Measurements from ENCODE around the gene IL6ST.
"Not testable (repeated sequence)": the region's sequence is repeated elsewhere in the genome, so short reads cannot be mapped to it uniquely, and the experiment has no call there.

IL6ST gene

DNA sequence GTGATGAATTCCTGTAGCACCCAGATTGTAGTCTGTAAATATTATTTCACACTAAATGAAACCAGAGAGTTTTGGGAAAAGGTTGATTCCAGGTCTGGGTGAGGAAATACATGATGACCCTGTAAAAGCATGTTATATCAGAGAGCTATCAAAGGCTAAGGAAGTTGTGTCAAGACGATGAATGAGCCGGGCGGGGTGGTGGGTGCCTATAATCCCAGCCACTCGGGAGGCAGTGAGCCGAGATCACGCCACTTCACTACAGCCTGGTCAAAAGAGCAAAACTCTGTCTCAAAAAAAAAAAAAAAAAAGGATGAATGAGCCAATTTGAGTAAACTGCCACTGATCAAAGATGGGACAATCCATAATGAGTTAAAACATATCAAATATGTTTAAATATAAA, 29.2 kb downstream of the IL6ST start:
- no peak for DNase-seq (ENCODE audit: low spot score)

DNA sequence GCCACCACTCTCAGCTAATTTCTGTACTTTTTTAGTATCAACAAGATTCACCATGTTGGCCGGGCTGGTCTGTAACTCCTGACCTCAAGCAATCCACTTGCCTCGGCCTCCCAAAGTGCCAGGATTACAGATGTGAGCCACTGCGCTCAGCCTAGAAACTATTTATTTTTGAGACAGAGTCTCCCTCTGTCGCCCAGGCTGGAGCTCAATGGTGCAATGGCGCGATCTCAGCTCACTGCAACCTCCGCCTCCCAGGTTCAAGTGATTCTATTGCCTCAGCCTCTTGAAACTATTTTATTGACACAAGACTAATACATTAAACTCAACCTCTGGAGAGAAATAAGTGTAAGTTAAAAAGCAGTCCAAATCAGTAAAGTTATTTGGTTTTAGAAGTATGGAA, 34.0 kb downstream of the IL6ST start:
- DNase-seq (ENCODE audit: low spot score), result no peak

DNA sequence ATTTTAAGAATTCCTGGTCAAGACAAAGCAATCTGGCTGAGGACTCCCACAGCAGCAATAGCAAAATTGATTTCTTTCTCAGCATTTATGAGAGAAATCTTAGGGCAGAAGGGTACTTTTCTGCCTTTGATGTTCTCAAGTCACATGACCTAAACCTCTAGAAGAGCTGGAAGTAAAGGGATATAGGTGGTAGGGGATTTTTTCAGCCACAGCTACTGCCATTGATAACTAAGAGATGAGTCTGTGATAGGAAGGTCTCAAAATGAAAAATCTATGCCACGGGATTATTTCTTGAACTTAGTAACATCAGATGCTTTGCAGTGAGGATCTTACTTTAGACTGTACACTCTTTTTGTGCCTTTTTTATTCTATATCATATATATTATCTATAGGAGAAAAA, 35.6 kb downstream of the IL6ST start:
- DNase-seq (ENCODE audit: low spot score), result no peak

DNA sequence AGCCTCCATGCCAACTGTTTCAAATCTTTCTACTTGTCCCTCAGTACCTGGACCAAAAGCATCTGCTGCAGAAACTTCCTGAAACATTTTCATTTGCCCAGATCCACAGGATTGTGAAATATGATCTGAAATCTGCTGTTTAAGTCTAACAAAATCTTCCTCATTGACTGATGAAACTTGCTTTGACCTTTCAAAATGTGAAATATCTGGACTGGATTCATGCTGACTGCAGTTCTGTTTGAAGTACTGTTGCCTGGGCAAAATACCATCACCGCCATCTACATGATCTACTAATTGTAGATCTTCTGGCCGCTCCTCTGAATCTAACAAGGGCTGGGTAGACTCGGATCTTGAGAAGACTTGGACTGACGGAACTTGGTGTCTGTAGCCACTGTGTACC, 53.6 kb downstream of the IL6ST start:
- DNase-seq (ENCODE audit: low spot score), result not testable (repeated sequence)

DNA sequence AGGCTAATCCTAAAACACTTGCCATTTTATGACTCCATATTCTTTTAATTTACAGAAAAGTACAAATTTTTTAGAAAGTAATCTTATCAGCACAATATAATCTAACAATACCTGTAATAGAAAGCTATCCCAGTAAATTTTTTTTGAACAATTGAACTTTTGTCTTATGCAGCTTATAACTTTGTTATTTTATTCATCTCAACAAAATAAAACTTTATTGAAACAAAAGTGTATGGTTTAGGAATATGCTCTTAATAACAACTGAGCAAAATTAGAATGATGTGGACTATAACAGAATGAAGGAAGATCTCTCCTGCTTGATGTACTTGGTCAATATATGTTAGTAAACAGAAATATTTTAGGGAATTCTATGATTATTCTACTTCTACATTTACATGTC, 57.2 kb downstream of the IL6ST start:
- not testable (repeated sequence) for DNase-seq (ENCODE audit: low spot score)

DNA sequence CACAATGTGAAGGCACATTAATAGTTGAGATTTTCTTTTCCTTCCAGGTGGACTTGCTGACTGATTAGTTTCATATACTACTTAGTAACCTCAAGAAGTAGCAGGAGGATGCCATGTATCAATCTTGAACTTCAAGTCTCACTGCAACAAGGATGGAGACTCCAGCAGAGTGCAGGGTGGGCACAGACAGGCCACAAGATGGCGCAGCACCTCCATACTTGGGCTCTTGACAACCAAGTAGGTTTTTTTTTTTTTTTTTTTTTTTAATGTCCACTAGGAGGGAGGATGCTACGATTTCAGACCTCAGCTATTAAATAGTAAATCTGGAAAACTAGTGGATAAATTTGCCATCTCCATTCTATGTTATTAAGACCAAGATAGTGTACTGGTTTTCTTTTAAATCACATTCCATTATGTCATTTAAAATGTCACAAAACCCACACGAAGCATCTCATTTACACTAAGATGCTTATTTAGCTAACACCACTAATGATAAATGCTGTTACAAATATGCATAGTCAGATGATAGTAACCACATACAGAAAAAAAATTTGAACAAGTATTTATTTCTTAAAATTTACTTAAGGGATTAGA, 58.6 kb downstream of the IL6ST start:
- DNase-seq (ENCODE audit: low spot score), result peak; percentile 85

DNA sequence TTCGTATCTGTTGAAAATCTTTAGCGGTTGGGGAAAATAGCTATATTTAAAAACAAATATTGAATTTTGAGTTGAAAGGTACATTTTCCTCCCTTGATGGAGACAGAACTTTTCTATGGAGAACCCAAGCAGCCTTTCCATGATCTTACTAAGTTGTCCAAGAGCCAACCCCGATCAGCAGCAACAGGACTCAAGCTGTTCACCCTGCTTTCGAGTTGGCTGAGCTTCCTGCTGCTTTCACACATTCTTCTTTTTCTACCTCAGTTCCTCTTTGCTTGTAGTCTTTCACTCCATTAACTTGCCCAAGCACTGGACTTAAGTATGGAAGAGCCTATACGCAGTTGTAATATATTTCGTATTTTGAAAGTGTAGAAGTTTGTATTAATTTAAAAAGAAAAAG, 59.4 kb downstream of the IL6ST start:
- peak; percentile 20 for DNase-seq (ENCODE audit: low spot score)

DNA sequence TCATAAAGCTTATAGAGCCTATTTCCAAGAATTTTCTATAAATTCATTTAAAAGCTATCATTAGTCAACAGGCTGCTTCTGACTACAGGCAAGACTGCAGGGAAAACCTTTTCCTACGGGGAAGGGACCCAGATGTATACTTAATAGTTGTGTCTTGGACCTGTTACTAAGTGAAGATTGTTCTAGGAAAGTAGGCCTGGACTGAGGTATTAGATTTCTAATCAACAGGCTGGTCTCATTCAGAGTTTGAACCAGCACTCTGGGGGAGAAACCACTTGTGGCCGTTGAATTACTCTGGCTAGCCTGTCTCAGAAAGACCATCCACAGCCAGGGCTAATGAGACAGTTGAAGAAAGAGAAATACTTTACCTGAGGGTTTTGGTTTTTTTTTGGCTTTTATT, 60.0 kb downstream of the IL6ST start:
- DNase-seq (ENCODE audit: low spot score), result no peak

DNA sequence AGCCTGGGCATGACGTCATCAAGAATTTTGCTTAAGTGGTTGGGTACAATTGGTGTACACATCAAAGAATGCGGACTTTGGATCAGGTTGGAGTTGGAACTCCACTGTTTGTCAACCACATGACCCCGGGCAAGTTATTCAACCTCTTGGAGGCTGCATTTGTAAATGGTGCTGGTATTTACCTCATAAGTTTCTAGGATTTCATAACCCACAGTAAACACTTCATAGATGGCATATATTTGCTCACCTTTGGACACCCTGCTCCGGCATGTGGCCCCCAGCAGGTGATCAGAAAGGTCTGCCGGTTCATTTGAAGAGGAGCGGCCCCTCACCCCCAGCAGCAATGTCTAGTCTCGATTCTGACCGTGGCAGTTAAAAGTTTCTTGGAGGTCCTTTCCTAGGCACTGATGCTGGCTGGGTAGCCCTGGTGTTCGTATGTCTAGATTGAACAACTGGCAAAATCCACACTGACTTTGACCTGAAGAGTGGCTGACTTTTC, 60.6 kb downstream of the IL6ST start:
- no peak for DNase-seq (ENCODE audit: low spot score)

DNA sequence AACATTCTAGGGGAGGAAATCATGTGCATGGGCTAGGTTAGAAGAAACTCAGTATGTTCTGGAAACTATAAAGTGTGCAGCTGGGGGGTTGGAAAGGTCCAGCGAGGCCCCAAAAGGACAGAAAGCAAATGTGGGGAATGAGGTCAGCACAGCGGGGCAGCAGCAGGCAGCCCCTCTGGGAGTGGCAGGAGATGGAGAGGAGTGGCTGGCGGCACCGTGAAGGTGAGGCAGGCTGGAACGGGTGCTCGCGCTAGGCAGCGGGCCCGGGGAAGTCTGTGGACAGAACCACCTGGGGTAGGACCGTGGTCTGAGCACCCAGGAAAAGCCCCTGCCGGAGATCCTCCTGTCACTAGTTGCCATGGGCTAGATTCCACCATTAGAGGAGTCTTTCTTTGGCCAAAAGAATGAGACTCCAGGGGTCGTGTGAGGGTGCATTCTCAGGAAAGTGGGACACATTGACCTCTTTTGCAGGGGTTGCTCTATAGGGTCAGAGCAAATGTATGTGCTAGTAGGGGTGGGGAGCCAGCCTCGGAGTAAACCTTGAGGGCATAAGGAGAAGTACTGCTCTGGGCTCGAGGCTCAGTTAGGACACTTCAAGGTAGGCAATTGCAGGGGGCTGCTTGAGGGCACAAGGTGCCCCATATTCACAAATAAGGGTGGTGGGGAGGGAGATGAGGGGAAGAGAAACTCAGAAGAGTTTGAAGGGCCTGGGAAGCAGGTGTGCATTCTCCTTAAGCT, 61.2 kb downstream of the IL6ST start:
- DNase-seq (ENCODE audit: low spot score), result no peak

DNA sequence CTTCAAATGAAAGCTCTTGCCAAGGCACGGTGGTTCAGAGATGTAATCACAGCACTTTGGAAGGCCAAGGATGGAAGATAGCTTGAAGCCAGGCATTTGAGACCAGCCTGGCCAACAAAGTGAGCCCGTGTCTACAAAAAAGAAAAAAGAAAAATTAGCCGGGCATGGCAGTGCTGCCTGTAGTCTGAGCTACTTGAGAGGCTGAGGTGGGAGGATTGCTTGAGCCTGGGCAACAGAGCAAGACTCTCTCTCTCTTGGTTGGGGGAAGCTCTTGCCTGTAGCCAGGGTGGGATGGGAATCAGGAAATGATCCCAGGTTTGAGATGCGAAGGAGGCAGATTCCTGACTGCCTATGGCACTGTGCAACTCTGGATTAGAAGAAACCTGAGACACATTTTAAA, 62.1 kb downstream of the IL6ST start:
- no peak for DNase-seq (ENCODE audit: low spot score)

DNA sequence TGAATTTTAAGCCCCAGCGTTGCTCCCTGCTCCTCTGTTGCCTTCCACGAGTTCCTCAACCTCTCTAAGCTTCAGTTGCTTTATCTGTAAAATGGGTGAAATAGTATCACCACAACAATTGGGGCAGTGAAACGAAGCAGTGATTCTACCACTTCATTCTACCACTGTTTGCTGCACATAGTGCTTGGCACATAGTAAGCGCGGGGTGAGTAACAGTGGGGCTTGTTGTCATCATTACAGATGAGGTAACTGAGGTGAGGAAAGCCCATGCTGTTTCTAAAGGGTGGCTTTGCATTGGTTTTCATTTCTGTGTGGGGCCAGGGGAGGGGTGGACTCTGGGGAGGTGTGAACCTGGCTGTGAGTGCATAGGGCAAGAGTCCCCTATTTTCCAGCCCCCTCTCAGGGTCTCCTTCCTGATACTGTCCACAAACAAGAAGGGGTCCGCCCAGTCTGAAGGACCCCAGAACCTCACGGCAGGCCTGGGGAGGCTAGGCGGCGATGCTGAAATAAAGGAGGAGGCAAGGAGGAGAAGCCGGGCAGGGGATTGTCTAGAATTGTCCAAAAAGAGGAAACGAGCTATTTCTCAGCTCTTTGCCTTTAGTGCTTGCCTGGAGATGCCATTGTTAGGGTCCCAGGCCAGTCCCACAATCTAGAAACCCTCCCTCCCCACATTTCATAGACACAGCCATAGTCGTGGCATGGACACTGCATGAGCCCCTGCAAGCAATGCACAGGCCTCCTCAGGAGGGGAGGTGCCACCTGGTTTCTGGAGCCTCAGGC, 65.6 kb downstream of the IL6ST start:
- no peak for DNase-seq (ENCODE audit: low spot score)

DNA sequence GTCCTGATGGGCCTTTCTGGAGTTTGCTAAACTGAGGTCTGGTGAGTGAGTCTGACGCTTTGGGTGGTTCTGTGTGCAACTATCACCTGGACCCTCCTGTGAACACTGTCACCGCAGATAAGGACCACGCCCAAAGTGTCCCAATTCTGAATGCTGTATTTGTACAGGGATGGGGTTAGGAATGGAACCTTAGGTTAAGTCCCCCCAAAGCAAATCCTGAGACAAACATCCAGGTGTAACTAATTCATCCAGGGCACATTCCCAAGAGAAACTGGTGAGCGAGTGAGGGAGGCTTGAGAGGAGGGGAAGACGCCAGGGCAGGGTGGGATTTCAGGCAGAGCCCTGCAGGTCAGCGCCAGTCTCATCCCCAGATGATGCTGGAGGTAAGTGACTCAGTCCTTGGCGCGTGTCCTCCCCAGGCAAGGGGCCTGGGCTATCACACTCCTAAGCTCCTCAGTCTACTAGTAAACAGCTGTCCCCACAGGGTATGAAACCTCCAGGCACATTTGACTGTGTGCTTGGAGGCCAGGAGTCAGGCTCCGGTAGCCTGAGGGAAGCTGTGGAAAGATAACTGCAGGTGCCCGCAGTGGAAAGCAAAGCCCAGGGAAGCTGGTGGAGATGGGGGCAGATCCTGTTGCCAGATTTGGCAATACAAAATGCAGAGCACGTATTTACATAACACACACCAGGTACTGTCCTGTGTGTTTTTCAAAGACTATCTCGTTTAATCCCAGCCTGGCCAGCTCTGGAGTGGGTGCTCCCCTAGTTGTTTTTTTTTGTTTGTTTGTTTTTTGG, 66.7 kb downstream of the IL6ST start:
- DNase-seq (ENCODE audit: low spot score), result no peak

DNA sequence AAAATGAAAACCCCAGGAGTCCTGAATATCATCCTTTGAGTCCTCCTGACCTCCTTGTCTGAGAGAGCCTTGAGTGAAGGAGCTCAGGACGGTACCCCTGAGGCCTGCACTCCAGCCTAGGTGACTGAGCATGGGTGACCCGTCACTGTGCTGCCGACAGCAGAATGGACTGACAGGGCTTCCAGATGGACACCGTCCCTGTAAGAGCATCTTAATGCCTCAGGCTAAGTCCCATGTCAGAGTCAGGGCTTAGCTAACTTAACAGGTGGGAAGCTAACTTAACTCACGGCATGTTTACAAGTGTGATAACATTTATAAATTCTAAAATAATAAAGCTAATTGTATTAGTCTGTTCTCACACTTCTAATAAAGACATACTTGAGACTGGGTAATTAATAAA, 68.3 kb downstream of the IL6ST start:
- no peak for DNase-seq (ENCODE audit: low spot score)

DNA sequence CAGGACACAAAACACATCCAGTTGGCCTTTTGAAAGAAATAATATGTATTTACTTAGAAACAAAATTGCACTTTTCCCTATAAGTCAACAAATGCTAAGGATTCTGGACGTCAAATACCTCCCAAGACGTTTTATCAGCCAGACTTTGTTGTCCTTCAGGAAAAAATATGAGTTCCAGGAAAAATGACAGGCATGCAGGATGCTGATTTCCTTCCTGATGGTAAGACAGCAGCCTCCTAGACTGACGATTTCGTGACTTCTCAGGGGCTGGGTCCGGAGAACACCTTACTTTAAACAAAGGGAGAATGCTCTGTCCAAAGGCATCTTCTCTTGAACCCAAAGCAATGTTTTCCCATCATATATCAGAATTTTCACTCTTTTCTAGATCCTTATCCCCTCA, 69.1 kb downstream of the IL6ST start:
- no peak for DNase-seq (ENCODE audit: low spot score)

DNA sequence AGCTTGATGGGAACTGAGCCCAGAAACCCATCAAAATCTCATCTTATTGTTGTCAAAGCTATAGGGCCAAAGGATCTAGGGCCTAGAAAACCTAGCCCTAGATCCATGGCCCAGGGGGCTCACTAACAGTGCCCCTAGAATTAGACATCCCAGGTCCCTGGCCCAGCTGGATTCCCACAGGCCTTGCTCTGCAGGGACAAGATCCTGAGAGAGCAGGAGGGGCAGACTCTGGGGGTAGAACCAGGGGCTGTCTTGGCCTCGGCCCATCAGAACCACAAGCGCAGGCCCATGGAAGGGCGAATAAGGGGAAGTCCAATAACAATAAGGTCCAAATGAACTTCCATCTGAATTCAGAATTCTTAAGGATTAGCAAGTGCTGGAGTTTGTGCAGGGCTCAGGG, 69.6 kb downstream of the IL6ST start:
- no peak for DNase-seq (ENCODE audit: low spot score)

DNA sequence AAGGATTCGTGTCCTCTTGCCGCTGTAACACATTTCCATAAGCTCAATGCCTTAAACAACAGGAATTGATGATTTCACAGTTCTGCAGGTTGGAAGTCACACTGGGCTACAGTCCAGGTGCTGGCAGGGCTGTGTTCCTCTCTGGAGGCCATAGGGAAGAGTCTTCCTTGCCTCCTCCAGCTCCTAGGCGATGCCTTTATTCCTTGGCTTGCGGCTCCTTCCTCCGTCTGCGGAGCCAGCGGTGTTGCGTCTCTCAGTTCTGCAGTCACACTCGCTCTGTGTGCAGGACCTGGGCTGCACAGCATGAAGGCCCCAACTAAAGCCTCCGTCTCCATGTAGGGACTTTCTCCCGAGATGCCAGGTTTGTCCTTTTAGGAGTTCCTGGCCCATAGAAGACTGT, 70.0 kb downstream of the IL6ST start:
- DNase-seq (ENCODE audit: low spot score), result no peak

DNA sequence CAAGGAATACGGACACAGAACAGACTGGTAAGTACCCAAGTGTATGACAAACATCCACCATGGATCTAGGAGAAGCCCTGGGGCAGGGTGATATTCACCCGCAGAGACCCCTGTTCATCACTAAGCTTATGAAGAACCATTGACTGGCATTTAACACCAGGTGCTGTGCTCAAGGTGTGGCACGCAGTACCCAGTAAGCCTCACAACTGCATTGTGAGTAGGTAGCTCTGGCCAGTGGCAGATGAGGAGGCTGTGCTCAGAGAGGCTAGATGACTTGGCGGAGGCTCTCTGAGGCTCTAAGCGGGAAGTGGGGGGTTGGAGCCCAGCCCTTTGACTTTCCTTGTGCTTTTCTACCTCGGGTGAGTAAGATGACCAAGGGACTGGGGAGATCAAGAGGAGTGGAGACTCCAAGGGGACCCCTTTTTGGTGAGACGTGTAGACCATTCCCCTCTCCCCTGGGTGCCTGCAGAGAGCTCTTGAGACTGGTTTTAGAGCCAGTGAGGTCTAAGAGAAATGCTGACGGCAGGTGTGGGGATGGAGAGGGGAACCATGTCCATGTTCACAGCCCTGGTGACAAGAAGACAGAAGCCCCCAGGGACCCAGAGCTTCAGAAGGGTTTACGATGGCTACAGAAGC, 70.8 kb downstream of the IL6ST start:
- DNase-seq (ENCODE audit: low spot score), result no peak

DNA sequence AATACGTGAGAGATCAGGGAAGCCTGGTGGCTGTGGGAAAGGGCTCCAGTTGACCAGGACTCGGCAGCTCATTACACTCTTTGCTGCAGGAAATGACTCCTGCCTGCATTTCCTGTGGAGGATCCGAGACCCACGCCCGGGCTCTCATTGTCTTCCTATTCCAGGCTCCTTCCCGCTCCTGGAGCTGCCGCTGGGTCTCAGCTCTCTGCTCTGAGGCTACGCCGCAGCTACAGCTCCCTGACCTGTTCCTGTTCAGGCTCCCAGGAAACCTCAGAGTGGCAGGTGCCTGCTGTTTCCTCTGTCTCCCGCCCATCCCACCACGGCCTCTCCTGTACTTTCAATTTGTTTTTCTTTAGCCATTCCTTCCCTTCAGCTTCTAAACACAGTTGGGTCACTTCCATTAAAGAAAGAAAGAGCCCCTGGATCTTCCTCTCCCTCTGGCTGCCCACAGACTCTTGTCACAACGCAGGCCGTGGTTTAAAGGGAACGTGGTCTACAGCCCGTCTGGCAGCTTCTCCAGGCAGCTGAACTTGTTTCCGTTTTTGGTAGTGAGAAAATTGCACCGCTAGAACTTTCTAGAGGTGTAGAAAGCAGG, 71.5 kb downstream of the IL6ST start:
- DNase-seq (ENCODE audit: low spot score), result peak; percentile 59

DNA sequence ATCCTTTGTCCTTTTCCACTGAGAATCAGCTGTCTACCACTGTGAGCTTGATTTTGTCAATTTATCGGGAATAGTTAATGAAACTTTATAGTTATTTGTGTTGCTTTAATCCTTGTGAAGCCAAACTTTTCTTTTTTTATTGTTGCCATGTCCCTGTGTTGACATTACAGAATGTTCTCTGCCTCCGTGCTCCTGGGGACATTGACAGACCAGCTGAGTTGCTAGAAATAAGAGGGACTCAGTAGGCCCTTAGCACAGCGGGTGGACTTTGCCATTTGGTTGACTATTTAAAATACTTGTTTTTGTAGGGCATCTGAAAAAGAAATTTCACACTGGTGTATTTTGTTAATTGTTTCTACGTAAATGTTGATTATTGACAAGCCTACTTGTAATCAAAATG, 73.1 kb downstream of the IL6ST start:
- DNase-seq (ENCODE audit: low spot score), result no peak

DNA sequence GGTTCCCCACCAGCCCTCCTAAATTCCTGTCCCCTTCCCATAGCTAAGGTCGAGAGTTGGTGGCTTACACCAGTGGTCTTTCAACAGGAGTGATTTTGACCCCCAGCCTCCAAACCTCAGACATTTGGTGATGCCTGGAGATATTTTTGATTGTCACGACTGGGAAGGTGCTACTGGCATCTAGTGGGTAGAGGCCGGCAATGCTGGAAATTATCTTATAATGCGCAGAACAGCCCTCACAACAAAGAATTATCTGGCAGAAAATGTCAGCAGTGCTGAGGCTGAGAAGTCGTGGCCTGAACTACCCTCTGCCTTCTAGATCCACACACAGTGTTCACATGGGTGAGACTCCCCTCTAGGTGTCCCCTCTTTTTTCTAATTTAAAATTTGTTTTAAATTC, 74.0 kb downstream of the IL6ST start:
- no peak for DNase-seq (ENCODE audit: low spot score)

Data from pons (tissue), 1 donor.